OCI-LY3 (cell line): Measurements from ENCODE around the gene PDZD7.

Experiments
- EZH2phosphoT487 ChIP-seq: fragments of 200-600 bp; shearing (Covaris generic); IDR thresholded peaks from 2 replicates; pipeline ENCODE4 v1.6.1; 2018; ENCODE audit warnings: antibody characterized with exemption, mixed run types, low read depth
- TF ChIP-seq, protein P1 (sequence below): fragments of 200-600, 300-600 bp; sonication (generic); IDR thresholded peaks from 2 replicates; pipeline ENCODE4 v1.5.1; 2014; ENCODE audit warnings: antibody characterized with exemption, low read length, low read depth

- TF ChIP-seq, protein P1, sequence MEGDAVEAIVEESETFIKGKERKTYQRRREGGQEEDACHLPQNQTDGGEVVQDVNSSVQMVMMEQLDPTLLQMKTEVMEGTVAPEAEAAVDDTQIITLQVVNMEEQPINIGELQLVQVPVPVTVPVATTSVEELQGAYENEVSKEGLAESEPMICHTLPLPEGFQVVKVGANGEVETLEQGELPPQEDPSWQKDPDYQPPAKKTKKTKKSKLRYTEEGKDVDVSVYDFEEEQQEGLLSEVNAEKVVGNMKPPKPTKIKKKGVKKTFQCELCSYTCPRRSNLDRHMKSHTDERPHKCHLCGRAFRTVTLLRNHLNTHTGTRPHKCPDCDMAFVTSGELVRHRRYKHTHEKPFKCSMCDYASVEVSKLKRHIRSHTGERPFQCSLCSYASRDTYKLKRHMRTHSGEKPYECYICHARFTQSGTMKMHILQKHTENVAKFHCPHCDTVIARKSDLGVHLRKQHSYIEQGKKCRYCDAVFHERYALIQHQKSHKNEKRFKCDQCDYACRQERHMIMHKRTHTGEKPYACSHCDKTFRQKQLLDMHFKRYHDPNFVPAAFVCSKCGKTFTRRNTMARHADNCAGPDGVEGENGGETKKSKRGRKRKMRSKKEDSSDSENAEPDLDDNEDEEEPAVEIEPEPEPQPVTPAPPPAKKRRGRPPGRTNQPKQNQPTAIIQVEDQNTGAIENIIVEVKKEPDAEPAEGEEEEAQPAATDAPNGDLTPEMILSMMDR, result no peak
- no peak for TF ChIP-seq EZH2phosphoT487
Measured at GRCh38 chr10:100968062-100968736, 62.7 kb downstream of the PDZD7 start.
